ENCODE data around the gene HSD17B2. TPM values are rescaled to one million over a fixed set of nuclear protein-coding genes. Genes with fewer than 3 reads are reported as not detected.

Gene HSD17B2
- total RNA-seq, 1 experiment from 2014 or later: not detected

GRCh38 chr16:82129881-82130280 lies 94.8 kb downstream of the HSD17B2 start:
- Histone ChIP-seq H3K9me2 (ENCODE audit: insufficient read depth) (no peaks in the 10 kb centered on the region; the same call in 1 of the 2 replicates), H3K27me3 (ENCODE audit: insufficient read depth, low read length) (peaks cover 4% of the 10 kb centered on the region; the same call in 1 of the 2 replicates), H3K79me2 (ENCODE audit: insufficient read depth, low read length) (no peaks in the 10 kb centered on the region), H3K4me3 (replicated peaks in 1 of 2; ENCODE audit: low read depth in 1 of 2, low read length in 2 of 2) (no peak overlapping the region), H3K4me2 (ENCODE audit: low read length) (no peak overlapping the region), H3K9ac (ENCODE audit: low read length) (no peak overlapping the region), H2AFZ (ENCODE audit: low read depth, low read length, poor library complexity, severe bottlenecking) (no peak overlapping the region), H3K36me3 (ENCODE audit: control insufficient read depth in 1 of 2, insufficient read depth in 2 of 2, low read length in 2 of 2) (no peaks in the 10 kb centered on the region), H4K20me1 (ENCODE audit: insufficient read depth) (no peaks in the 10 kb centered on the region), H3K9me3 (ENCODE audit: control insufficient read depth in 1 of 2, insufficient read depth in 1 of 2, low read depth in 1 of 2, low read length in 2 of 2) (no peaks in the 10 kb centered on the region), H3K27ac (ENCODE audit: low read depth, low read length) (no peak overlapping the region), H3K4me1 (ENCODE audit: control insufficient read depth in 1 of 2, insufficient read depth in 2 of 2, low read length in 2 of 2) (no peaks in the 10 kb centered on the region)
- POLR2A ChIA-PET: no interaction called here
- CTCF ChIA-PET: no interaction called here
- RAD21 ChIA-PET (ENCODE audit: low non-redundant PET in 1 of 2, low total read pairs in 2 of 2, uncharacterized antibody in 2 of 2, unreplicated experiment in 2 of 2): no interaction called here
- no TSS peak for BruUV-seq (replicated peaks)
- DNase-seq (ENCODE audit: low read depth, low spot score) (no peak), ATAC-seq (no peak)
- intact Hi-C loops (cut with micrococcal nuclease): no loop called here
- no peak for TF ChIP-seq YY1 (IDR thresholded peaks at IDR 0.05; ENCODE audit: extremely low read depth, insufficient replicate concordance, low read depth, low read length)
- no peak for TF ChIP-seq POLR2AphosphoS5 (IDR thresholded peaks at IDR 0.05; ENCODE audit: low read depth, low read length)
- no peak for TF ChIP-seq ZBTB33 (IDR thresholded peaks at IDR 0.05; ENCODE audit: extremely low read depth, insufficient replicate concordance, low read length)

DNA sequence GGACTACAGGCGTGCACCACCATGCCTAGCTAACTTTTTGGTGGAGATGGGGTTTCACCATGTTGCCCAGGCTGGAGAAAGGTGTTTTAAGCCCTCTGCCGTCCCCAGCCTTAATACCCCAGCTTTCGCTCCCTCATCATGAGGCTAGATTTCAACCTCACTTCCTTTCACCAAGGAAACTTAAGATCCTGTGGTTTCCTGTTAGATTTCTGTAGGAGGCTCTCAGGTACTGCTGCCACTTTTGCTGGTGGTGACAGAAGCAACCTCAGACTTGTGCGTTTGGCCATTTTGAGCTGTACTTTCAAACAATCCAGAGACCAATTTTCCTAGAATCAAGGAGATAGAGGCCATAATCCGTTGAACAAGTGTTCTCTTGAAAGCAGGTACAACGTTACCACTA lies 98.7 kb downstream of the HSD17B2 start:
- H3K9me2 ChIP-seq (ENCODE audit: insufficient read depth): no peaks in the 10 kb centered on the region
- H3K9me3 ChIP-seq (ENCODE audit: control insufficient read depth in 1 of 2, insufficient read depth in 1 of 2, low read depth in 1 of 2, low read length in 2 of 2): no peaks in the 10 kb centered on the region
- DNase-seq (ENCODE audit: low read depth, low spot score): no peak
- no peaks in the 10 kb centered on the region for H3K79me2 ChIP-seq (ENCODE audit: insufficient read depth, low read length)
- H3K27me3 ChIP-seq (ENCODE audit: insufficient read depth, low read length): no peaks in the 10 kb centered on the region
- no peak overlapping the region for H3K9ac ChIP-seq (ENCODE audit: low read length)
- H3K4me3 ChIP-seq (replicated peaks in 1 of 2; ENCODE audit: low read depth in 1 of 2, low read length in 2 of 2): no peak overlapping the region
- POLR2A ChIA-PET: no interaction called here
- no peak overlapping the region for H3K4me2 ChIP-seq (ENCODE audit: low read length)
- no peaks in the 10 kb centered on the region for H3K36me3 ChIP-seq (ENCODE audit: control insufficient read depth in 1 of 2, insufficient read depth in 2 of 2, low read length in 2 of 2)
- TF ChIP-seq MAX (IDR thresholded peaks at IDR 0.05): no peak
- TF ChIP-seq EGR1 (IDR thresholded peaks at IDR 0.05; ENCODE audit: low read depth): no peak
- TF ChIP-seq, protein P1, sequence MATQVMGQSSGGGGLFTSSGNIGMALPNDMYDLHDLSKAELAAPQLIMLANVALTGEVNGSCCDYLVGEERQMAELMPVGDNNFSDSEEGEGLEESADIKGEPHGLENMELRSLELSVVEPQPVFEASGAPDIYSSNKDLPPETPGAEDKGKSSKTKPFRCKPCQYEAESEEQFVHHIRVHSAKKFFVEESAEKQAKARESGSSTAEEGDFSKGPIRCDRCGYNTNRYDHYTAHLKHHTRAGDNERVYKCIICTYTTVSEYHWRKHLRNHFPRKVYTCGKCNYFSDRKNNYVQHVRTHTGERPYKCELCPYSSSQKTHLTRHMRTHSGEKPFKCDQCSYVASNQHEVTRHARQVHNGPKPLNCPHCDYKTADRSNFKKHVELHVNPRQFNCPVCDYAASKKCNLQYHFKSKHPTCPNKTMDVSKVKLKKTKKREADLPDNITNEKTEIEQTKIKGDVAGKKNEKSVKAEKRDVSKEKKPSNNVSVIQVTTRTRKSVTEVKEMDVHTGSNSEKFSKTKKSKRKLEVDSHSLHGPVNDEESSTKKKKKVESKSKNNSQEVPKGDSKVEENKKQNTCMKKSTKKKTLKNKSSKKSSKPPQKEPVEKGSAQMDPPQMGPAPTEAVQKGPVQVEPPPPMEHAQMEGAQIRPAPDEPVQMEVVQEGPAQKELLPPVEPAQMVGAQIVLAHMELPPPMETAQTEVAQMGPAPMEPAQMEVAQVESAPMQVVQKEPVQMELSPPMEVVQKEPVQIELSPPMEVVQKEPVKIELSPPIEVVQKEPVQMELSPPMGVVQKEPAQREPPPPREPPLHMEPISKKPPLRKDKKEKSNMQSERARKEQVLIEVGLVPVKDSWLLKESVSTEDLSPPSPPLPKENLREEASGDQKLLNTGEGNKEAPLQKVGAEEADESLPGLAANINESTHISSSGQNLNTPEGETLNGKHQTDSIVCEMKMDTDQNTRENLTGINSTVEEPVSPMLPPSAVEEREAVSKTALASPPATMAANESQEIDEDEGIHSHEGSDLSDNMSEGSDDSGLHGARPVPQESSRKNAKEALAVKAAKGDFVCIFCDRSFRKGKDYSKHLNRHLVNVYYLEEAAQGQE (IDR thresholded peaks at IDR 0.05; ENCODE audit: low read depth): no peak
- TF ChIP-seq ZBTB33 (IDR thresholded peaks at IDR 0.05; ENCODE audit: extremely low read depth, insufficient replicate concordance, low read length): no peak
- TF ChIP-seq SRF (IDR thresholded peaks at IDR 0.05; ENCODE audit: low read depth): no peak
- H2AFZ ChIP-seq (ENCODE audit: low read depth, low read length, poor library complexity, severe bottlenecking): no peak overlapping the region
- CTCF ChIA-PET: no interaction called here
- peaks cover 2 to 6% of the 10 kb centered on the region in 2 experiments; a peak in 2 of 4 replicates for H3K4me1 ChIP-seq (ENCODE audit: control insufficient read depth in 1 of 2, insufficient read depth in 2 of 2, low read length in 2 of 2)
- BruUV-seq (replicated peaks): no TSS peak
- RAD21 ChIA-PET (ENCODE audit: low non-redundant PET in 1 of 2, low total read pairs in 2 of 2, uncharacterized antibody in 2 of 2, unreplicated experiment in 2 of 2): no interaction called here
- no peak overlapping the region for H3K27ac ChIP-seq (ENCODE audit: low read depth, low read length)
- H4K20me1 ChIP-seq (ENCODE audit: insufficient read depth): no peaks in the 10 kb centered on the region
- intact Hi-C loops (cut with micrococcal nuclease): no loop called here
- ATAC-seq: no peak
